SK-N-SH (cell line): ENCODE measurements around the gene USP12. TPM values are rescaled to one million over a fixed set of nuclear protein-coding genes. Genes with fewer than 3 reads are reported as not detected.

Experiments used
- CTCF ChIA-PET: fragments of 300-600, 350-600 bp; formaldehyde crosslinking; extraction: SDS; loops from one replicate; lab custom pipeline; 2021; lab: Yijun Ruan, JAX
- POLR2A ChIA-PET: fragments of 350-600 bp; sonication (Branson Sonifier 250); formaldehyde crosslinking; extraction: SDS; loops from one replicate; lab custom pipeline; 2020; ENCODE audit warnings: antibody characterized with exemption, inconsistent platforms; lab: Yijun Ruan, JAX
- DNase-seq: peaks from one replicate; pipeline ENCODE4 v3.0.0; 2012
- H2AFZ ChIP-seq: fragments of 200-600 bp; sonication (generic); 2 replicates; pipeline ENCODE4 v1.8.1; 2016; ENCODE audit warnings: antibody characterized with exemption, mild to moderate bottlenecking, low read depth
- H3F3A ChIP-seq: fragments of 200-600 bp; sonication (generic); replicated peaks from 2 replicates; pipeline ENCODE3; 2016; ENCODE audit warnings: antibody characterized with exemption, mild to moderate bottlenecking; ENCODE audit not compliant: insufficient read depth
- H3K27ac ChIP-seq, 2 experiments: fragments of 200-500 bp in 1 of 2; fragments of 200-600 bp in 1 of 2; sonication (Bioruptor generic) in 1 of 2; sonication (generic), shearing (Covaris generic) in 1 of 2; 2 replicates each; pipeline versions ENCODE4 v1.5.1 to v1.6.1; 2014 to 2016; ENCODE audit warnings: low read depth in 2 of 2, inconsistent platforms in 1 of 2, low read length in 1 of 2, mild to moderate bottlenecking in 1 of 2, mixed read lengths in 1 of 2
- H3K27me3 ChIP-seq: fragments of 200-600 bp; sonication (generic), shearing (Covaris generic); 2 replicates; pipeline ENCODE4 v1.6.1; 2016; ENCODE audit warnings: mixed run types; ENCODE audit not compliant: insufficient read depth
- H3K36me3 ChIP-seq, 2 experiments: fragments of 200-500 bp in 1 of 2; fragments of 200-600 bp in 1 of 2; sonication (Bioruptor generic) in 1 of 2; sonication (generic) in 1 of 2; replicated peaks in 1 of 2; 2 replicates each; pipeline versions ENCODE3 to v1.5.1; 2014 to 2016; ENCODE audit warnings: low read length in 1 of 2, mild to moderate bottlenecking in 1 of 2; ENCODE audit not compliant: insufficient read depth in 2 of 2, control insufficient read depth in 1 of 2
- H3K4me1 ChIP-seq, 2 experiments: fragments of 200-500 bp in 1 of 2; fragments of 200-600 bp in 1 of 2; sonication (Bioruptor generic) in 1 of 2; sonication (generic), shearing (Covaris generic) in 1 of 2; 2 replicates each; pipeline versions ENCODE4 v1.5.1 to v1.6.1; 2014 to 2016; ENCODE audit warnings: low read depth in 1 of 2, low read length in 1 of 2, mixed run types in 1 of 2; ENCODE audit not compliant: insufficient read depth in 2 of 2, control insufficient read depth in 1 of 2
- H3K4me2 ChIP-seq: fragments of 200-600 bp; sonication (generic), shearing (Covaris generic); 2 replicates; pipeline ENCODE4 v1.6.1; 2017; ENCODE audit warnings: mixed run types
- H3K4me3 ChIP-seq, 2 experiments: fragments of 200-500 bp in 1 of 2; fragments of 200-600 bp in 1 of 2; sonication (Bioruptor generic) in 1 of 2; sonication (generic), shearing (Covaris generic) in 1 of 2; 2 replicates each; pipeline versions ENCODE4 v1.5.1 to v1.8.1; 2014 to 2016; ENCODE audit warnings: low read depth in 2 of 2, inconsistent platforms in 1 of 2, low read length in 1 of 2, mild to moderate bottlenecking in 1 of 2, mixed read lengths in 1 of 2, moderate library complexity in 1 of 2
- H3K79me2 ChIP-seq: fragments of 200-600 bp; sonication (generic); 2 replicates; pipeline ENCODE4 v1.8.1; 2017; ENCODE audit warnings: mild to moderate bottlenecking; ENCODE audit not compliant: insufficient read depth
- H3K9ac ChIP-seq: fragments of 200-600 bp; sonication (generic); 2 replicates; pipeline ENCODE4 v1.6.1; 2017; ENCODE audit warnings: mixed run types
- H3K9me2 ChIP-seq: fragments of 200-600 bp; sonication (generic); 2 replicates; pipeline ENCODE4 v1.6.1; 2017; ENCODE audit warnings: mixed run types
- H3K9me3 ChIP-seq: fragments of 200-600 bp; sonication (generic); 2 replicates; pipeline ENCODE4 v1.6.1; 2017; ENCODE audit warnings: mixed run types, mild to moderate bottlenecking, moderate library complexity
- H4K20me1 ChIP-seq: fragments of 200-600 bp; sonication (generic); 2 replicates; pipeline ENCODE4 v1.6.1; 2017; ENCODE audit warnings: mild to moderate bottlenecking, mixed run types; ENCODE audit not compliant: insufficient read depth
- CHD2 ChIP-seq: fragments of 150-350 bp; IDR thresholded peaks from 2 replicates; pipeline ENCODE4 v1.6.1; 2018; ENCODE audit warnings: low read length; ENCODE audit not compliant: partially characterized antibody
- CTCF ChIP-seq: fragments of 200-600 bp; sonication (generic); IDR thresholded peaks from 2 replicates; pipeline ENCODE4 v1.6.1; 2017; ENCODE audit warnings: antibody characterized with exemption, mild to moderate bottlenecking, moderate library complexity
- EP300 ChIP-seq, 2 experiments: IDR thresholded peaks; 2 replicates each; pipeline versions ENCODE4 v1.4.0 to v1.6.1; 2012; ENCODE audit warnings: borderline replicate concordance in 1 of 2, low read depth in 1 of 2, low read length in 1 of 2
- EZH2phosphoT487 ChIP-seq: fragments of 200-600 bp; sonication (generic); IDR thresholded peaks from 2 replicates; pipeline ENCODE4 v1.6.1; 2017; ENCODE audit warnings: low read depth, mixed run types, mild to moderate bottlenecking, antibody characterized with exemption, moderate library complexity, borderline replicate concordance
- FOSL2 ChIP-seq: IDR thresholded peaks from 2 replicates; pipeline ENCODE4 v1.4.0; 2012; ENCODE audit warnings: low read depth, mild to moderate bottlenecking, moderate library complexity, borderline replicate concordance
- FOXJ3 ChIP-seq: sonication (generic); formaldehyde crosslinking; IDR thresholded peaks from 2 replicates; pipeline ENCODE4 v1.5.1; 2020; ENCODE audit warnings: mild to moderate bottlenecking, missing genetic modification reagents
- IRF3 ChIP-seq: fragments of 150-350 bp; IDR thresholded peaks from 2 replicates; pipeline ENCODE4 v1.6.1; 2016; ENCODE audit warnings: mild to moderate bottlenecking, low read depth, low read length
- MXI1 ChIP-seq: IDR thresholded peaks from 2 replicates; pipeline ENCODE4 v1.6.1; 2012; ENCODE audit warnings: mild to moderate bottlenecking, low read depth, low read length, improper control_type of control experiment
- NFIC ChIP-seq: IDR thresholded peaks from 2 replicates; pipeline ENCODE4 v1.4.0; 2012; ENCODE audit warnings: borderline replicate concordance
- PBX3 ChIP-seq: IDR thresholded peaks from 2 replicates; pipeline ENCODE4; 2012
- REST ChIP-seq: IDR thresholded peaks from 2 replicates; pipeline ENCODE4 v1.6.1; 2012; ENCODE audit warnings: mild to moderate bottlenecking, low read depth, low read length, moderate library complexity
- SIN3A ChIP-seq: IDR thresholded peaks from 2 replicates; pipeline ENCODE4 v1.6.1; 2012; ENCODE audit warnings: low read depth, mild to moderate bottlenecking, low read length, moderate library complexity, borderline replicate concordance
- TAF1 ChIP-seq: IDR thresholded peaks from 2 replicates; pipeline ENCODE4 v1.6.1; 2012; ENCODE audit warnings: low read depth, mild to moderate bottlenecking, low read length, moderate library complexity, borderline replicate concordance
- TCF12 ChIP-seq: IDR thresholded peaks from 2 replicates; pipeline ENCODE4 v1.4.0; 2012
- TEAD4 ChIP-seq: IDR thresholded peaks from 2 replicates; pipeline ENCODE4 v1.4.0; 2012; ENCODE audit warnings: mild to moderate bottlenecking, borderline replicate concordance; ENCODE audit not compliant: insufficient read depth
- USF1 ChIP-seq: IDR thresholded peaks from 2 replicates; pipeline ENCODE4 v1.4.0; 2012; ENCODE audit warnings: low read depth, borderline replicate concordance
- WGBS: methylation state at CpG from one replicate; pipeline ENCODE4 v1.1.6; 2017; ENCODE audit warnings: low lambda C conversion rate; 5-methylcytosine and 5-hydroxymethylcytosine counted together
- polyA plus RNA-seq, 3 experiments: library from polyadenylated mRNA; depleted of rRNA; stranded (reverse); fragments of >200 nt; gene quantifications; 2 replicates each; pipeline ENCODE4 v1.2.3, GENCODE V29; 2012

USP12 gene
- polyA plus RNA-seq, 1 of the 3 experiments (the other 2 are of a cell fraction) = 5.0 TPM

GRCh38 chr13:27211271-27211670 is 39.7 kb upstream of the USP12 start (continued):
- no peak for TF ChIP-seq REST

- TF ChIP-seq EP300 (IDR thresholded peaks at IDR 0.05; ENCODE audit: borderline replicate concordance in 1 of 2, low read depth in 1 of 2, low read length in 1 of 2) (no peak), EZH2phosphoT487 (no peak), TCF12 (no peak), FOXJ3 (CRISPR knock-in tag) (no peak), FOSL2 (no peak), PBX3 (no peak), NFIC (no peak), IRF3 (no peak), USF1 (no peak), TEAD4 (no peak), CHD2 (no peak), CTCF (no peak), SIN3A (no peak), MXI1 (no peak), TAF1 (no peak)
- TF ChIP-seq, all 33 proteins: peak for 0
- H3K9ac ChIP-seq = no peak overlapping the region
- H3K9me2 ChIP-seq = no peaks in the 10 kb centered on the region
- no peaks in the 10 kb centered on the region for H4K20me1 ChIP-seq
- no peak overlapping the region for H3K4me2 ChIP-seq
- 100% methylated on average over 1 of the region's 1 CpG for whole genome bisulfite sequencing
- POLR2A ChIA-PET = no interaction called here
- H3K4me3 ChIP-seq = no peak overlapping the region
- no peaks in the 10 kb centered on the region for H3K79me2 ChIP-seq
- H3K4me1 ChIP-seq = no peaks in the 10 kb centered on the region
- H3K36me3 ChIP-seq = no peaks in the 10 kb centered on the region
- no peak overlapping the region for H3K27ac ChIP-seq
- CTCF ChIA-PET = no interaction called here
- no peaks in the 10 kb centered on the region for H3K27me3 ChIP-seq
- H3F3A ChIP-seq = no peaks in the 10 kb centered on the region
- no peak for DNase-seq
- no peak overlapping the region for H2AFZ ChIP-seq
- no peaks in the 10 kb centered on the region for H3K9me3 ChIP-seq
Measured at GRCh38 chr13:27208514-27208913, 36.9 kb upstream of the USP12 start.
